ENCODE measurements around the gene SMAP2.
"Not testable (repeated sequence)": the region's sequence is repeated elsewhere in the genome, so short reads cannot be mapped to it uniquely, and the experiment has no call there.

The SMAP2 gene

DNA sequence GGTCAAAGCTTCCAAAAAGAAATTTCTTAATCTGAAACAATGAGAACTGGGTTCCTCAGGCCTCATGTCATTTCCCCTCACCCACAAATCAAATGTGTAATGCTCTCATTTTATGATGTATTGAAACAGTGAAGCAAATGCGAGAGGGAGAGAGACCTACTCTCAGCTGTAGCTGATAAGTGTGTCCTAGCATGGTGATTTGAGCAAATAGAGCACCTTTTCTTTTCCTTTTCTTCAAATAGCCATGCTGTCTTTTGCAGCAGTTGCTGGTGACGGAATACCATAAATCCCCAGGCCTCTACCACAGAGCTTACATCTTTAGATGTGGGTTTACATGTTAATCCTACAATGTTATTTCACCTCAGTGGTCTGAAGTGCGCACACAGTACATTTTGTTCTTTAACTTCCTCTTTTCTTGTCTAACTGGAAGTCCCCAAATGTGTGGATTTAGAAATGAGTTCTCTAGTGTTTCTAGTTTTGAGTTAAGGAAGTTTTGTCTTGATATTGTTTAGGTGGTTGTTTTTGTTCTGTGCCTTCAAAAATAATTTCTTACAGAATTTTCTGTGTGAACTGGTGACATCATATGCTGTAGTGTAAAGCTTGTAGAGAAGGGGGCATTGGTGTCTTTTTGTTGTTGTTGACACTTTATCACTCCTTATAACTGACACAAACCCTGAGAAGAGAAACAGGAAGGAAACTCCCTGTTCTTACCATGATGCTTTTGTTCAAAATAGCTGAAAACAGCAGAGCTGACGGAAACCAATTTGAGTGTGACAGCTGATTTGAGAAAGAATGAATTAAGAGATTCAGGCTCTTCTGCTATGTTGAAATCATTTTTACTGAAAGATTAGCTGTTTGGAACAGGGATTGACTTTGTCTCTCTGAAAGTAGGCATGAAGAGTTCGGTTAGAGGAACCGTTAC is 12.2 kb downstream of the SMAP2 start:
- H3K4me3 ChIP-seq (ENCODE audit: low read depth, low read length) = no peak overlapping the region
- TF ChIP-seq, protein P1, sequence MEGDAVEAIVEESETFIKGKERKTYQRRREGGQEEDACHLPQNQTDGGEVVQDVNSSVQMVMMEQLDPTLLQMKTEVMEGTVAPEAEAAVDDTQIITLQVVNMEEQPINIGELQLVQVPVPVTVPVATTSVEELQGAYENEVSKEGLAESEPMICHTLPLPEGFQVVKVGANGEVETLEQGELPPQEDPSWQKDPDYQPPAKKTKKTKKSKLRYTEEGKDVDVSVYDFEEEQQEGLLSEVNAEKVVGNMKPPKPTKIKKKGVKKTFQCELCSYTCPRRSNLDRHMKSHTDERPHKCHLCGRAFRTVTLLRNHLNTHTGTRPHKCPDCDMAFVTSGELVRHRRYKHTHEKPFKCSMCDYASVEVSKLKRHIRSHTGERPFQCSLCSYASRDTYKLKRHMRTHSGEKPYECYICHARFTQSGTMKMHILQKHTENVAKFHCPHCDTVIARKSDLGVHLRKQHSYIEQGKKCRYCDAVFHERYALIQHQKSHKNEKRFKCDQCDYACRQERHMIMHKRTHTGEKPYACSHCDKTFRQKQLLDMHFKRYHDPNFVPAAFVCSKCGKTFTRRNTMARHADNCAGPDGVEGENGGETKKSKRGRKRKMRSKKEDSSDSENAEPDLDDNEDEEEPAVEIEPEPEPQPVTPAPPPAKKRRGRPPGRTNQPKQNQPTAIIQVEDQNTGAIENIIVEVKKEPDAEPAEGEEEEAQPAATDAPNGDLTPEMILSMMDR (conservative IDR thresholded peaks at IDR 0.05; ENCODE audit: low read depth, low read length) = no peak
- peak; percentile 50 for DNase-seq (ENCODE audit: low read depth)

GRCh38 chr1:40386359-40386723 is 12.8 kb downstream of the SMAP2 start:
- no peak overlapping the region for H3K4me3 ChIP-seq (ENCODE audit: low read depth, low read length)
- TF ChIP-seq, protein P1 (conservative IDR thresholded peaks at IDR 0.05; ENCODE audit: low read depth, low read length) = no peak
- no peak for DNase-seq (ENCODE audit: low read depth)

GRCh38 chr1:40386796-40387195 is 13.3 kb downstream of the SMAP2 start:
- H3K4me3 ChIP-seq (ENCODE audit: low read depth, low read length) = no peak overlapping the region
- DNase-seq (ENCODE audit: low read depth) = no peak
- TF ChIP-seq, protein P1 (conservative IDR thresholded peaks at IDR 0.05; ENCODE audit: low read depth, low read length) = no peak

DNA sequence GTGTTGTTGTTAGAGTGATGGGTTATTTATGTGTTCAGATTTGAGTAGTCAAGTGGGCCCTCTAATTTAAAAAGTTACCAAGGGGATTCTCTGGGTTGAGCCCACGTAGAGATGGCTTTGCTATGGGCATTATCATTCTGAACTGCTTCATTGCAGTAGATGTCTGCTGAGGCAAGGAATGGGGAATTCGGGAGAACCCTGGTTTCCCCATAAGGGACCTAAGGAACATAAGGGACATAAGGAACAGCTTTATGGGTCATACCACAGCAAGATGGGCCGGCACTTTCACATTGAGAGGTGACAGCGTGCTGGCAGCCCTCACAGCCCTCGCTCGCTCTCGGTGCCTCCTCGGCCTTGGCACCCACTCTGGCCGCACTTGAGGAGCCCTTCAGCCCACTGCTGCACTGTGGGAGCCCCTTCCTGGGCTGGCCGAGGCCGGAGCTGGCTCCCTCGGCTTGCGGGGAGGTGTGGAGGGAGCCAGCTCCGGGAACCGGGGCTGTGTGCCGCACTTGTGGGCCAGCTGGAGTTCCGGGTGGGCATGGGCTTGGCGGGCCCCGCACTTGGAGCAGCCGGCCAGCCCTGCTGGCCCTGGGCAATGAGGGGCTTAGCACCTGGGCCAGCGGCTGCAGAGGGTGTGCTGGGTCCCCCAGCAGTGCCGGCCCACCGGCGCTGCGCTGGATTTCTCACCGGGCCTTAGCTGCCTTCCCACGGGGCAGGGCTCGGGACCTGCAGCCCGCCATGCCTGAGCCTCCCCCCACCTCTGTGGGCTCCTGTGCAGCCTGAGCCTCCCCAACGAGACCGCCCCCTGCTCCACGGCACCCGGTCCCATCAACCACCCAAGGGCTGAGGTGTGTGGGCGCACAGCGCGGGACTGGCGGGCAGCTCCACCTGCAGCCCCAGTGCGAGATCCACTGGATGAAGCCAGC is 14.1 kb downstream of the SMAP2 start:
- not testable (repeated sequence) for H3K4me3 ChIP-seq (ENCODE audit: low read depth, low read length); DNase-seq (ENCODE audit: low read depth)

GRCh38 chr1:40388456-40389321 is 15.2 kb downstream of the SMAP2 start:
- not testable (repeated sequence) for DNase-seq (ENCODE audit: low read depth); H3K4me3 ChIP-seq (ENCODE audit: low read depth, low read length)

DNA sequence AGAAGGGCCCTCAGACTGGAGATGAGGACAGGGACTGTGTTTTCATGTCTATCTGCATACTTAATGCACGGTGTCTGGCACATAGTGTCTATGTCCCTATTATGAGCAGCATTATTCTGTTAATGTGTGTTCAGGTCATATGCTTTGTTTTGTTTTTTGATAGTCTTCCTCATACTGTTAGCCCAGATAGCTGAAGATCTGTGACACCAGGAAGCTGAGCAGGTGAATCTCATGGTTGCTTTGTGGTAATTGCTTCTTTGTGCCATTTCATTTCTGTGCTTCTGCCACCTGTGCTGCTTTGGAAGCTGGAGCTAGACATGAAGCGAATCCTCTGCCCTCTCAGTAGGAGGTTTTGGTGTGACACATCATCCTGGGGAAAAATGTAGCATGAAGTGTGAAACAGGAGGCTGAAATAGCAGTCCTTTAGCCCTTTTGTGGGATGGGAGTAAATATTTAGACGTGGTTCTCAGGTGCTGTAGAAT is 15.8 kb downstream of the SMAP2 start:
- no peak for DNase-seq (ENCODE audit: low read depth)
- H3K4me3 ChIP-seq (ENCODE audit: low read depth, low read length) = no peak overlapping the region
- TF ChIP-seq, protein P1 (conservative IDR thresholded peaks at IDR 0.05; ENCODE audit: low read depth, low read length) = no peak

- peak; percentile 75 for DNase-seq (ENCODE audit: low read depth)
- no peak overlapping the region for H3K4me3 ChIP-seq (ENCODE audit: low read depth, low read length)
- TF ChIP-seq, protein P1 (conservative IDR thresholded peaks at IDR 0.05; ENCODE audit: low read depth, low read length) = no peak
Observed at GRCh38 chr1:40389871-40390560, 16.5 kb downstream of the SMAP2 start.

All from choroid plexus epithelial cell (primary cell).